SU-DHL-6 (cell line): ENCODE results near the gene NDST4.

Source experiments
- H2AFZ ChIP-seq: fragments of 200-600 bp; sonication (generic); 2 replicates; pipeline ENCODE4 v1.6.1; 2014; ENCODE audit warnings: low read depth, mild to moderate bottlenecking, moderate library complexity, mixed read lengths, antibody characterized with exemption, low read length; ENCODE audit not compliant: severe bottlenecking
- H3F3A ChIP-seq: fragments of 200-600 bp; shearing (Covaris generic); 2 replicates; pipeline ENCODE4 v1.6.0; 2016; ENCODE audit warnings: antibody characterized with exemption, mild to moderate bottlenecking; ENCODE audit not compliant: insufficient read depth
- H3K27ac ChIP-seq: fragments of 200-600 bp; sonication (generic); 2 replicates; pipeline ENCODE4 v1.5.1; 2016; ENCODE audit warnings: low read depth, mild to moderate bottlenecking, low read length, moderate library complexity, mixed read lengths
- H3K27me3 ChIP-seq: fragments of 200-600 bp; sonication (generic), shearing (Covaris generic); 2 replicates; pipeline ENCODE4 v1.6.0; 2014; ENCODE audit warnings: mild to moderate bottlenecking, low read length
- H3K36me3 ChIP-seq: fragments of 200-600 bp; sonication (generic); 2 replicates; pipeline ENCODE4 v1.6.1; 2014; ENCODE audit warnings: mild to moderate bottlenecking, low read length, mixed read lengths
- H3K4me2 ChIP-seq: fragments of 300-600, 200-600 bp; shearing (Covaris generic), sonication (generic); 2 replicates; pipeline ENCODE4 v1.6.0; 2014; ENCODE audit warnings: low read length, low read depth, mild to moderate bottlenecking; ENCODE audit not compliant: poor library complexity, severe bottlenecking
- H3K4me3 ChIP-seq: fragments of 200-600 bp; sonication (generic); 2 replicates; pipeline ENCODE4 v1.5.1; 2014; ENCODE audit warnings: antibody characterized with exemption, low read length, mild to moderate bottlenecking, mixed read lengths; ENCODE audit not compliant: insufficient read depth, poor library complexity, severe bottlenecking
- H3K79me2 ChIP-seq: fragments of 200-600 bp; sonication (generic); 2 replicates; pipeline ENCODE4 v1.6.1; 2014; ENCODE audit warnings: mild to moderate bottlenecking, low read length, moderate library complexity; ENCODE audit not compliant: insufficient read depth
- H3K9ac ChIP-seq: fragments of 200-600 bp; sonication (generic); 2 replicates; pipeline ENCODE4 v1.7.0; 2014; ENCODE audit warnings: mild to moderate bottlenecking, low read length
- H3K9me2 ChIP-seq: fragments of 200-600 bp; sonication (generic); replicated peaks from 2 replicates; pipeline ENCODE4 v1.6.1; 2014; ENCODE audit warnings: low read length; ENCODE audit not compliant: insufficient read depth
- H3K9me3 ChIP-seq: fragments of 200-600 bp; sonication (generic); 2 replicates; pipeline ENCODE4 v1.6.1; 2014; ENCODE audit warnings: low read length, mixed read lengths; ENCODE audit not compliant: insufficient read depth
- H4K20me1 ChIP-seq: fragments of 200-600 bp; sonication (generic); 2 replicates; pipeline ENCODE4 v1.6.1; 2014; ENCODE audit warnings: low read depth, mild to moderate bottlenecking, antibody characterized with exemption, low read length, moderate library complexity, mixed read lengths
- CTCF ChIP-seq: fragments of 200-600 bp; sonication (generic); IDR thresholded peaks from one replicate; pipeline ENCODE4 v1.5.1; 2017; ENCODE audit warnings: antibody characterized with exemption, mild to moderate bottlenecking, low read length, moderate library complexity; ENCODE audit not compliant: insufficient read depth, poor library complexity, severe bottlenecking
- EZH2phosphoT487 ChIP-seq: fragments of 200-600 bp; sonication (generic), shearing (Covaris generic); conservative IDR thresholded peaks from 2 replicates; pipeline ENCODE4 v1.6.1; 2018; ENCODE audit warnings: mild to moderate bottlenecking, antibody characterized with exemption, low read length, moderate library complexity, mixed read lengths

NDST4 gene

GRCh38 chr4:115113506-115114106, at the start of gene NDST4:
NDST4 (minus strand) TSS chr4:115113620; CDS start chr4:115077036, 36,584 bp downstream.
- TF ChIP-seq CTCF (no peak), EZH2phosphoT487 (no peak)
- no peaks in the 10 kb centered on the region for H3K9me3 ChIP-seq
- H2AFZ ChIP-seq: no peak within 1 kb of the TSS
- no peaks in the 10 kb centered on the region for H3F3A ChIP-seq
- no peak within 1 kb of the TSS for H3K4me2 ChIP-seq
- H3K27me3 ChIP-seq: no peaks in the 10 kb centered on the region
- no peak within 1 kb of the TSS for H3K27ac ChIP-seq
- H3K79me2 ChIP-seq: no peaks in the 10 kb centered on the region
- no peak within 1 kb of the TSS for H3K9ac ChIP-seq
- H3K9me2 ChIP-seq: no peaks in the 10 kb centered on the region
- H4K20me1 ChIP-seq: no peaks in the 10 kb centered on the region
- H3K4me3 ChIP-seq: no peak within 1 kb of the TSS
- no peaks in the 10 kb centered on the region for H3K36me3 ChIP-seq

GRCh38 chr4:115159141-115159540, 45.7 kb upstream of the NDST4 start:
- Histone ChIP-seq H2AFZ (no peak overlapping the region), H4K20me1 (no peaks in the 10 kb centered on the region), H3K27me3 (no peaks in the 10 kb centered on the region), H3K79me2 (no peaks in the 10 kb centered on the region), H3K4me2 (no peak overlapping the region), H3K9me2 (no peaks in the 10 kb centered on the region), H3K27ac (no peak overlapping the region), H3K9ac (no peak overlapping the region), H3F3A (no peaks in the 10 kb centered on the region), H3K4me3 (no peak overlapping the region), H3K9me3 (no peaks in the 10 kb centered on the region), H3K36me3 (no peaks in the 10 kb centered on the region)
- no peak for TF ChIP-seq CTCF
- TF ChIP-seq EZH2phosphoT487: no peak

GRCh38 chr4:115158296-115158695, 44.9 kb upstream of the NDST4 start:
- no peaks in the 10 kb centered on the region for H3K79me2 ChIP-seq
- no peaks in the 10 kb centered on the region for H3K36me3 ChIP-seq
- no peaks in the 10 kb centered on the region for H3F3A ChIP-seq
- no peaks in the 10 kb centered on the region for H3K27me3 ChIP-seq
- no peak overlapping the region for H3K4me2 ChIP-seq
- no peaks in the 10 kb centered on the region for H3K9me2 ChIP-seq
- no peaks in the 10 kb centered on the region for H3K9me3 ChIP-seq
- no peak overlapping the region for H3K9ac ChIP-seq
- no peak overlapping the region for H2AFZ ChIP-seq
- H3K27ac ChIP-seq: no peak overlapping the region
- H4K20me1 ChIP-seq: no peaks in the 10 kb centered on the region
- no peak for TF ChIP-seq CTCF
- H3K4me3 ChIP-seq: no peak overlapping the region
